Transverse colon (tissue), 4 donors: ENCODE results near the gene LETM1. TPM values are rescaled to one million over a fixed set of nuclear protein-coding genes. Genes with fewer than 3 reads are reported as not detected.

Experiments used
- DNase-seq: peaks from one replicate; pipeline ENCODE4 v3.0.0-alpha.2; 2019
- H3K27ac ChIP-seq, 4 donors: fragments of 200-600 bp; sonication (generic); 2 replicates each; pipeline ENCODE4 v1.5.1; 2016 to 2018; ENCODE audit warnings: inconsistent platforms in 4 of 4
- H3K27me3 ChIP-seq: fragments of 200-600 bp; sonication (generic); 2 replicates; pipeline ENCODE4 v1.5.1; 2017; ENCODE audit warnings: inconsistent platforms
- H3K36me3 ChIP-seq, 4 donors: fragments of 200-600 bp; sonication (generic); 2 replicates each; pipeline ENCODE4 v1.5.1; 2017 to 2019; ENCODE audit warnings: inconsistent platforms in 4 of 4
- H3K4me1 ChIP-seq, 4 donors: fragments of 200-600 bp; sonication (generic); 2 replicates each; pipeline ENCODE4 v1.5.1; 2017 to 2020; ENCODE audit warnings: inconsistent platforms in 4 of 4
- H3K4me3 ChIP-seq, 4 donors: fragments of 200-600 bp; sonication (generic); 1 replicate in 1 of 4; 2 replicates in 3 of 4; pipeline versions ENCODE4 v1.5.1 to v1.6.1; 2017 to 2019; ENCODE audit warnings: inconsistent platforms in 4 of 4
- H3K9me3 ChIP-seq, 2 donors: fragments of 200-600 bp; sonication (generic); 2 replicates each; pipeline ENCODE4 v1.5.1; 2017 to 2019; ENCODE audit warnings: inconsistent platforms in 2 of 2
- CTCF ChIP-seq, 5 experiments: fragments of 200-600 bp in 3 of 5; fragments of 450-650 bp in 2 of 5; sonication (generic) in 3 of 5; IDR thresholded peaks; 1 replicate in 2 of 5; 2 replicates in 3 of 5; pipeline ENCODE4 v1.5.1; 2016 to 2017; ENCODE audit warnings: antibody characterized with exemption in 5 of 5, inconsistent platforms in 3 of 5, mild to moderate bottlenecking in 2 of 5, moderate library complexity in 1 of 5
- EP300 ChIP-seq: sonication (generic); formaldehyde crosslinking; IDR thresholded peaks from one replicate; pipeline ENCODE4 v1.6.1; 2017; ENCODE audit warnings: antibody characterized with exemption, low read depth
- POLR2A ChIP-seq: fragments of 450-650 bp; IDR thresholded peaks from one replicate; pipeline ENCODE4 v1.6.1; 2016; ENCODE audit warnings: antibody characterized with exemption, mild to moderate bottlenecking, moderate library complexity
- POLR2AphosphoS5 ChIP-seq, 3 donors: sonication (generic); formaldehyde crosslinking; IDR thresholded peaks; one replicate each; pipeline ENCODE4 v1.6.1; 2016; ENCODE audit warnings: antibody characterized with exemption in 3 of 3
- WGBS, 2 donors: methylation state at CpG; one replicate each; pipeline ENCODE4 v1.1.5; 2018; ENCODE audit warnings: low coverage in 1 of 2; 5-methylcytosine and 5-hydroxymethylcytosine counted together
- in situ Hi-C, 4 donors: fragments of 200-750 bp; cut with MboI; loops; one replicate each; pipeline versions ENCODE4 v1.15.0 to v1.15.1; 2017; ENCODE audit warnings: low sequenced_read_pairs in 3 of 4, low pct_ligation_motif_present in 1 of 4, low pct_unique_long_range_greater_than_20kb in 1 of 4
- intact Hi-C: fragments of 100-400 bp; cut with DNase I; formaldehyde crosslinking; loops from one replicate; pipeline ENCODE4 v1.15.1; 2023; ENCODE audit warnings: low total_unique reads
- total RNA-seq, 4 donors: library from RNA; depleted of rRNA; stranded (reverse); fragments of >200 nt; gene quantifications; one replicate each; pipeline ENCODE4 v1.1.0, GENCODE V29; 2016

LETM1 gene
- total RNA-seq, 4 donors from 2014 or later, result 173 to 469 (median 243) TPM

- Histone ChIP-seq H3K4me1 (peaks cover 0 to 8% (median 4%) of the 10 kb centered on the region in 4 donors), H3K4me3 (no peak overlapping the region), H3K36me3 (no peaks in the 10 kb centered on the region), H3K27ac (no peak overlapping the region), H3K27me3 (peaks cover 9% of the 10 kb centered on the region), H3K9me3 (no peaks in the 10 kb centered on the region)
- DNase-seq, result no peak
- in situ Hi-C loops (no loop called here), intact Hi-C loops (no loop called here)
- 69% methylated on average over 11 of the region's 11 CpGs; no CpG with 5 or more reads in 1 of the 2 donors for WGBS, 2 donors
- TF ChIP-seq EP300 (no peak), POLR2A (no peak), CTCF (IDR thresholded peaks at IDR 0.05) (no peak), POLR2AphosphoS5 (IDR thresholded peaks at IDR 0.05) (no peak)
Measured at GRCh38 chr4:1785592-1785991, 70.4 kb downstream of the LETM1 start.

GRCh38 chr4:1784789-1785591 lies 71.0 kb downstream of the LETM1 start:
- Histone ChIP-seq H3K4me1 (peaks cover 0 to 8% (median 4%) of the 10 kb centered on the region in 4 donors), H3K4me3 (no peak overlapping the region), H3K9me3 (no peaks in the 10 kb centered on the region), H3K36me3 (no peaks in the 10 kb centered on the region), H3K27me3 (peaks cover 9% of the 10 kb centered on the region), H3K27ac (no peak overlapping the region)
- in situ Hi-C loops (no loop called here), intact Hi-C loops (no loop called here)
- TF ChIP-seq POLR2AphosphoS5 (IDR thresholded peaks at IDR 0.05) (no peak), POLR2A (no peak), EP300 (no peak), CTCF (IDR thresholded peaks at IDR 0.05) (no peak)
- WGBS, 2 donors, result 63% methylated on average over 14 of the region's 17 CpGs; no CpG with 5 or more reads in 1 of the 2 donors
- no peak for DNase-seq

- no peak overlapping the region for H3K4me3 ChIP-seq
- in situ Hi-C loops, result no loop called here
- H3K9me3 ChIP-seq, result no peaks in the 10 kb centered on the region
- intact Hi-C loops, result no loop called here
- peaks cover 0 to 8% (median 4%) of the 10 kb centered on the region in 4 donors for H3K4me1 ChIP-seq
- H3K36me3 ChIP-seq, result no peaks in the 10 kb centered on the region
- TF ChIP-seq CTCF (IDR thresholded peaks at IDR 0.05) (no peak), EP300 (no peak), POLR2A (no peak), POLR2AphosphoS5 (IDR thresholded peaks at IDR 0.05) (no peak)
- WGBS, 2 donors, result 79% methylated on average over 10 of the region's 10 CpGs; no CpG with 5 or more reads in 1 of the 2 donors
- no peak for DNase-seq
- no peak overlapping the region for H3K27ac ChIP-seq
- peaks cover 9% of the 10 kb centered on the region for H3K27me3 ChIP-seq
Measured at GRCh38 chr4:1784395-1784788, 71.6 kb downstream of the LETM1 start.

GRCh38 chr4:1783970-1784369 lies 72.0 kb downstream of the LETM1 start:
- in situ Hi-C loops (no loop called here), intact Hi-C loops (no loop called here)
- H3K9me3 ChIP-seq, result no peaks in the 10 kb centered on the region
- no peak for TF ChIP-seq POLR2A
- no peak for TF ChIP-seq POLR2AphosphoS5 (IDR thresholded peaks at IDR 0.05)
- TF ChIP-seq EP300, result no peak
- no peak for TF ChIP-seq CTCF (IDR thresholded peaks at IDR 0.05)
- peaks cover 9% of the 10 kb centered on the region for H3K27me3 ChIP-seq
- DNase-seq, result no peak
- no peaks in the 10 kb centered on the region for H3K36me3 ChIP-seq
- no peak overlapping the region for H3K27ac ChIP-seq
- WGBS, 2 donors, result 65% methylated on average over 9 of the region's 12 CpGs; no CpG with 5 or more reads in 1 of the 2 donors
- no peak overlapping the region for H3K4me3 ChIP-seq
- peaks cover 0 to 8% (median 4%) of the 10 kb centered on the region in 4 donors for H3K4me1 ChIP-seq
